ENCODE data around the gene MYOM1.
A peak's percentile ranks its signal among the peaks of the same experiment; 100 is the strongest.
"Not testable (repeated sequence)": the region's sequence is repeated elsewhere in the genome, so short reads cannot be mapped to it uniquely, and the experiment has no call there.

MYOM1 gene

DNA sequence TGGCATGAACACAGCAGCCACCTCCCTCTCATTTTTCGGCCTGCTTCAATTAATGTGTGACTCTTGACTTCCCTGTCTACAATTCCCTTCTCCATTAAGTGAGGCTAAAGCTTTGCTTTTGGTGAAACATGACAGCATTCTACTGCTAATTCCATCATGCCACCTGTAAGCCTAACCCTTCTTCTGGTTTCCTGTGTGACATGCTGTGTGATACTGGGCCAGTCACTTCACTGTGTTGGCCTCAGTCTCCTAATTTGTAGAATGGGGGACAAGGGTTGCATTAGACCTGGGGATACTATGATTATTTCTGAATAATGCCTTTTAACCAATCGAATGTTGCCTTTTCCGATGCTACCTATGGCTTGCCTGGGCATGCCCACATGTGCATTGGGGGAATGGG, 146.4 kb downstream of the MYOM1 start:
- not testable (repeated sequence) for DNase-seq

DNA sequence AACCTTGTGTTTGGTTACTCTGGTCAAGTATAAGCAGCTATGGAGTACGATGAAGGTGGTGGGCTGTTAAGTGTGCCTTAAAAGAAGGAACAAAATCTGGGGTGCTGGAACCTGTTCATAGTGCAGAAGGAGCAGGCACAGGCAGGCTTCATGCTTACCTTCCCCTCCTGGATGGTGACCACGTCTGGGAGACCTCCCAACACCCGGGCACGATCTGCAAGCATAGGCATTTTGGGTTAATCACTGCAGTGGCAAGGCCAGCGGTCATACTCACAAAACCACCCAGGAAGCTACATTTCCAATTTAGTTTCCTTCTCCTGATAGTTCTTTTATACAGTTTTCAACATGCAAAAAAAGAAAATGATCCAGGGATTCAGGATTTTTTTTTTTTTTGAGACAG, 148.1 kb downstream of the MYOM1 start:
- DNase-seq: no peak

GRCh38 chr18:3069671-3070433, 149.9 kb downstream of the MYOM1 start:
- DNase-seq: no peak

DNA sequence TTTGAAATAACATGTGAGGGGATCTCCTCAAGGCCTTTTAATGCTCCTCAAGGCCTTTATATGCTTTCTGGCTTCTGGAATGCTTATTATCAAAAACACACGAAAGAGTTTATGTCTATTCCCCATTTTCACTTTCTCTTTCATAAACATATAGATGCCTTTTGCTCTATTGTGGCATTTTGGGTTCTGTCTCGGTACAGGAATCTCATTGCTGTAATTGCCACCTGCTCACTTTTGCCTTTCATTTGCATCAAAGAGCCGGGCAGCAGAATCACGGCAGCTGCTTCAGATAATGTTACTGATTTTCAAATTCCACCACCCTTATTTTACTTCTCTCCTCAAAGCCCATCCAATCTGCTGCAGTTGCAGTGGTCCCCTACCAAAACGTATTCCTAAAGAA, 152.0 kb downstream of the MYOM1 start:
- no peak for DNase-seq

DNA sequence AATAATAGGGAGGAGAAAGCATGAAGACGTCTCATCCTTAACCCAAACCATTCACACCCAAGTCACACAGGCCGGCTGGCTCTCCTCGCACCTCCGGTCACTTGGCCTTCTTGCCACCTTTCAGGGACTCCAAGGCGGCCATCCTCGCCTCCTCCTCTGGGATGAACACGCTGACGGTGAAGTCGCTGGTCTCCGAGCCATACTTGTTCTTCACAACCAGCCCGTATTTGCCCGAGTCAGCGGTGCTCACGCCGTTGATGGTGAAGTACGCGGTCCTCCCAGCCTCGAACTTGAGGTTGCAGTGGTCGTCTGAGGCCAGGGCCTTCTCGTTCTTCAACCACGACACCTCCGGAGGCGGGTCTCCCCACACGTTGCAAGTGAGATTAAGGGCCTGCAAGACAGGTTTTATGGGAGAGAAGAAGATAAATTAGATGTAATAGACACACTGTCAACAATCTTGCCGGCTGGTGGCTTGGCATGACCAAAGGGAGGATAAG, 152.6 kb downstream of the MYOM1 start:
- DNase-seq: no peak

DNA sequence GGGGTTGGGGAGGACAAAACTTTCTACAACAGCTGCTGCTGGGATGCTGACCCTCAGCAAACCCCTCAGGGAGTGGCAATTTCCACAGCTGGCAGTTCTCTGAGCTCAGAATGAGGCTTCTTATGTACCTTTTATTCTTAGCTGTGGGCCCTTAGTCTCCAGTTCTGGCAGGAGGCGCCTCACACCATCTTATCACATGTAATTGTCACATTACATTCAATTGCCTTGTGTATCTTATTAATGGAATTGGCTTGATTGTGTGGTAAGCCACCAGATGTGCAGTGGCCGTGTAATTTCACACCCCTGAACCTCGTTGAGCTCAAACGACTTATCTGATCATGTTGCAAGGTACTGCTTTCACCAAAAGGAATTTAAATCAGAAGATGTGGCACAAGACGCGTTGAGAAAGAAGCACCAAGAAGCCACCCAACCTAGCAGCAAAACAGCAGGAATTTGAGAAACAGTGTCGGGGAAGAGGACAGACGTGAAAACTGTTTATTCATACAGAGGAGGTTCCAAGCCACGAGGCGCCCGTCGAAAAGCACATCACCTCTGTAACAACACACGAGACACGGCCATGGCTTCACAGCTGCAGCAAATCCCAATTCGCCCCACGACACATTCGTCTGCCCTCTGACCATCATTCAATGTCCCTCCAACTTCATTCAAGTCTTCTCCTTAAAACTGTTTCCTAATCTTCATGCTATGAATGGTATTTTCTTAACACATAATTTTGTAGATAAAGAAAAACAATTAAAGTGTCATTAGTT, 153.2 kb downstream of the MYOM1 start:
- DNase-seq: no peak

DNA sequence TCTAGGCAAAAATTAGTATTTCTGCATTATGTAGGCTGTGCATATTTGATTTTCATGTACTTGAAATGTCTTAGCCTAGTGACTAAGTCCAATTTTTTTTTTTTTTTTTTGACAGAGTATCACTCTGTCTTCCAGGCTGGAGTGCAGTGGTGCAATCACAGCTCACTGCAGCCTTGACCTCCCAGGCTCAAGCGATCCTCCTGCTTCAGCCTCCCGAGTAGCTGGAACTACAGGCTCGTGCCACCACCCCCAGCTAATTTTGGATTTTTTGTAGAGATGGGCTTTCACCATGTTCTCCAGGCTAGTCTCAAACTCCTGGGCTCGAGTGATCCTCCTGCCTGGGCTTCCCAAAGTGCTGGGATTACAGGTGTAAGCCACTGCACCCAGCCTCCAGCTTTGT, 156.0 kb downstream of the MYOM1 start:
- DNase-seq: not testable (repeated sequence)

- peak in 1 of 2 donors; percentile 16 for DNase-seq
These were observed 156.7 kb downstream of the MYOM1 start for GRCh38 chr18:3062798-3063680.

DNA sequence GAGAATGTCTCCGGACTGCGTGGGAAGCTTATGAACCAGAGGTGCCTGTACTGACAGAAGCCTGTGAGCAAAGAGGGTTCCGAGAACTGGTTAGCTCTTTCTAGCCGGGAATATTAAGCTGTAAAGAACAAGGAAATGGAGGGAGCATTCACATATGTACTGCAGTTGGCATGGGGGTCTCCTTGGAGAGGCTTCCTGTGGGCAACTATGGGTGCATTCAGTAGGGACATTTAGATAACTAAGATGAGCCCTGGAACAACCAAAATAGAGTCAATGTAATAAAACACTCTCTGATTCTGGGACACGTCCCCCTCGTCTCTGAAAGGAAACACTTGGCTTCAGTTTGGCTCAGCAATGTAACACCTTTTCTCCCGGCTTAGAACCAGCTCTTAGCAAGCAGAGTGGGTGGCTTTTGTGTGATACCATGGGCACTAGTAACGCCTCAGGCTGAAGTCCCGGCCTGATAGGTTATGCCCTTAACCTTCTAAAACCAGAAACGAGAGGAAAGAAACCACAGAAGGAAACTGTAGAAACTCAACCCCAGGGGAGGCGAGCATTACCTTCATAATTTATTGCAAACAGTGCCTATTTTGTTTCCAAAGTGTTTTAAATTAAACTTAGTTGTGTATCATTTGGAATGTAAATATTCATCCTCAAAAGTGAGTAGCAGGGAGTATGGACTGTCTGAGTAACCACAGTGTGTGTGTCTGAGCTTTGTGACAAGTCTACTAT, 158.0 kb downstream of the MYOM1 start:
- no peak for DNase-seq

GRCh38 chr18:3060667-3061580, 158.8 kb downstream of the MYOM1 start:
- DNase-seq: no peak

DNA sequence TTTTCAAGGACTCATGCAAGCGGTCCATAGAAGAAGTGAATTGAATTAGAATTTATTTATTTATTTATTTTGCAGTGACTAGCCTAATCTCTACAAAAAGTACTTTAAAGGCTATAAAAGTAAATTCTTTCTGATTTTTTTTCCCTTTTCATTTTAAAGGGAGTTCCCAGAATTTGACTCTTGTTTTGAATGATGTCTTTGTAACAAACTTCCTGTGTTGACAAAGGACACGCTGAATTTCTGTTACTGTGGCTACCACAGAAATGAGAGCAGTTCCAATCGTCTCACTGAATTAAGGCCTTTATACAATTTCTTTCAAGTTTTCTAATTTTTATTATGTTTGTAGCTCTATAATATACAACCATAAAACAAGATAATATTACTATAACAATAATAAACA, 160.5 kb downstream of the MYOM1 start:
- no peak for DNase-seq

DNA sequence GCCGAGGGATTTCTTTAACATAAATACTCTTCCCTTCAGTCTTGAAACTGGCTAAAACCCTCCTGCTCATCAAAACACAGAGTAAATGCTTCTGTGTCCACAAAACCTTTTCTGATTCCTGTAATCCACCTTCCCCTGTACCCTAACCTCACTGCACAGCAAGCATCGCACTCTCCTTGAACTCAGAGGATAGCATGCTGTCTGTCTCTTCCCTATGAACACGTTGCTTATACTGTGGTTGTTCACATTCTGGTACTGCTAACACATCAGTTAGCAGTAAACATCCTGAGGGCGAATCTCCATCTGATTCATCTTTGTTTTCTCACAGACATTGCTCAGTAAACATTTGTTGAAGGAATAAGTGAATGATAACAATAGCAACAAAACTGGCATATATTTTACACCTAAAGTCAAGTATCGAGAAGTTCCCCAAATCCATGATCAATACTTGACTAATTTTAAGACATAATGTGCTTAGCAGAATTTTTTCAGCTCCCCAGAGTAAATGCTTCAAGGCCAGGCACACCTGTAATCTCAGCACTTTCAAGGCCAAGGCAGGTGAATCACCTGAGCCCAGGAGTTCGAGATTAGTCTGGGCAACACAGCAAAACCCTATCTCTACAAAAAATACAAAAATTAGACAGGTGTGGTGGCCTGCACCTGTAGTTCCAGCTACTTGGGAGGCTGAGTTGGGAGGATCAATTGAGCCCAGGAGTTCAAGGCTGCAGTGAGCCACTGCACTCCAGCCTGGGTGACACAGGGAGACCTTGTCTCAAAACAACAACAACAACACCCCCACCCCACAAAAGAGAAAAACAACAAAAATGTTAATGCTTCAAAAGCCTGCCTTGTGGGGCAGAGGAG, 161.2 kb downstream of the MYOM1 start:
- DNase-seq: no peak

DNA sequence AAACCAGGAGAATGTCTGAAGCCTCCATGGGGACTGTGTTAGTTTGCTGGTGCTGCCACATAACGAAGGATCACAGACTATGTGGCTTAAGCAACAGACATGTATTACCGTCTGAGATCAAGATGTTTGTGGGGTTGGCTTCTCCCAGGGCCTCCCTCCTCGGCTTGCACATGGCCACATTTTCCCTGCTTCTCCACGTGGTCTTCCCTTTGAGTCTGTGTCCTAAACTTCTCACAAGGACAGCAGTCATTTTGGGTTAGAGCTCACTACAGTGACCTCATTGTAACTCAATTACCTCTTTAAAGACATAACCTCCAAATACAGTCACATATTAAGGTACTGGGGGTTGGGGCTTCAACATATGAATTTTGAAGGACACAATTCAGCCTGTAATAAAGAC, 162.2 kb downstream of the MYOM1 start:
- no peak for DNase-seq

DNA sequence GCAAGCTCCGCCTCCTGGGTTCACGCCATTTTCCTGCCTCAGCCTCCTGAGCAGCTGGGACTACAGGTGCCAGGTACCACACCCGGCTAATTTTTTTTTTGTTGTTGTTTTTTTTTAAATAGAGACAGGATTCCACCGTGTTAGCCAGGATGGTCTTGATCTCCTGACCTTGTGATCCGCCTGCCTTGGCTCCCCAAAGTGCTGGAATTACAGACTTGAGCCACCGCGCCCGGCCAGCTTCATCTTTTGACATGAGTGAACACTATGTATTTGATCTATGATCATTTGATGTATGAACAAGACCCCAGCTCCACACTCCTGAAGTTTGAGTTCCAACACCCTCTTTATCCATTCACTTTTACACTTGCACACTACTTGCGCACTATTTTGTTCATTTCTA, 163.5 kb downstream of the MYOM1 start:
- no peak for DNase-seq

- no peak for DNase-seq
These were observed 164.0 kb downstream of the MYOM1 start for GRCh38 chr18:3055816-3056215.

GRCh38 chr18:3055186-3055728, 164.5 kb downstream of the MYOM1 start:
- DNase-seq: no peak

GRCh38 chr18:3054780-3055179, 165.0 kb downstream of the MYOM1 start:
- DNase-seq: no peak

- no peak for DNase-seq
These were observed 165.6 kb downstream of the MYOM1 start for GRCh38 chr18:3054214-3054613.

DNA sequence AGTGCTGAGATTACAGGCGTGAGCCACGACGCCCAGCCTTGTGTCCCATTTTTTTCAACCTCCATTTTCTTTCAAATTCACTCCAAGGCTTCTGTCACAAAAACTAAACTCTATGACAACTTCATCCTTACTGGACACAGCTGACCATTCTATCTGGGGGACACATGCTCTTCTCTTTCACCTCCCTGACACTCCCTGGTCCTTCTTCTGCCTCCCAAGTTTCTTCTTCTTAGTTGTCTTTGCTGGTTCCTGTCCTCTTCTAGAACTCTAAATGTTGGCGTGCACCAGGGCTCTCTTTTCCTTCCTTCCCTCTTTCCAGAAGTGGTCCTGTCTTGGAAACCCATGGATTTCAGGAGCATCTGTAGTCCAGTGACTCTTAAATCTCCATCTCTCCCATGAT, 166.7 kb downstream of the MYOM1 start:
- no peak for DNase-seq

GRCh38 chr18:3052411-3052758, 167.4 kb downstream of the MYOM1 start:
- DNase-seq: no peak

All from bone marrow (tissue), 2 donors.